PC-3 (cell line): ENCODE results near the gene EHHADH.

Experiments used
- CTCF ChIP-seq: fragments of 300-600 bp; sonication (generic); conservative IDR thresholded peaks from 2 replicates; pipeline ENCODE4 v1.5.1; 2017; ENCODE audit warnings: antibody characterized with exemption, low read depth, mild to moderate bottlenecking, low read length
- EZH2 ChIP-seq: fragments of 300-600 bp; sonication (generic); IDR thresholded peaks from one replicate; pipeline ENCODE4 v1.6.1; 2017; ENCODE audit warnings: antibody characterized with exemption, mild to moderate bottlenecking, low read length; ENCODE audit not compliant: unreplicated experiment
- EZH2phosphoT487 ChIP-seq: fragments of 300-600 bp; sonication (generic); IDR thresholded peaks from 2 replicates; pipeline ENCODE4 v1.6.1; 2018; ENCODE audit warnings: mild to moderate bottlenecking, antibody characterized with exemption, low read length, borderline replicate concordance

- TF ChIP-seq CTCF (no peak), EZH2 (no peak), EZH2phosphoT487 (no peak)
These were observed 58.2 kb downstream of the EHHADH start for GRCh38 chr3:185195652-185196051.
